ENCODE results near the gene GRIN1. TPM values are rescaled to one million over a fixed set of nuclear protein-coding genes. Genes with fewer than 3 reads are reported as not detected.

The GRIN1 gene
- total RNA-seq, 1 donor from 2014 or later: not detected

DNA sequence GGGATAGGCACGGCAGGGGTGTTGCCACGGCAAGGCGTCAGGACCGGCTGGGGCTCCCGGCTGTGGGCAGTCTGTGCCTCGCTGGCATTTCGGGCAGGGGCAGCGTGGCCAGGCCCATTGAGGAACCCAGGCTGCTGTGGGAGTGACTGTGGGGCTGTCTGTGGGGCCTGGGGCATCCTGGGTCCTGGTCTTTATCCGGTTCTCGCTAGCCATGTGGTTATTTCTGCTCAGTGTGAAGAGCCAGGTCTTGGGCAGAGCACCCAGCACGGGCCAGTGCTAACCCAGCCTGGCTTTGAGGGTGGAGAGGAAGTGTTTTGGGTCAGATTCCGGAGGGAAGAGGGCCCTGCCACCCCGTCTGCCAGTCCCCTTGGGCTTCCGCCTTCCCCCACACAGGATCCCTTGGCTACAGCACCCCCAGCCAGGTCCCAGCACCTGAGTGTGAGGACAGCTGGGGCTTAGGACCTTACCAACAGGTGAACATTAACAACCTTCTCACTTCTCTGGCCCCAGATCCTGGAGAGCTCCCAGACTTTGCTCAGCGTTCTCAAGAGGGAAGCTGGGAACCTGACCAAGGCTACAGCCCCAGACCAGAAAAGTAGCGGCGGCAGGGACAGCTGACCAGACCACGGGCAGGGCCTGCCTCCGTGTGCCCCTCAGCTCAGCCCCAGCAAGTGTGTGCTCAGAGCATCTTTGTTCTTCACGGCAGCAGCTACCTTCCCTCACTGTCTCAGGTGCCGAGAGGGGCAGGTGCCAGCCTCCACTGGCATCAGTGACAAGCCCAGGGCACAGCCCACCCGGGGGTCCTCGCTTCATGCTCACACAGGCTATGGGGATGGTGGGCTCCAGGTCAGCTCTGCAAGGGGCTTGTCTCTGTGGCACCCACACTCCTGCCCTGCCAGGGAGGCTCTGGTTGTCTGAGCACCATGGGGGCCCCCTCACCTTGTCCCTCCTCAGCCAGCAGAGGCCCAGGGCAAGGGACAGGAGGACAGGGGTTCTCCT, 50.6 kb downstream of the GRIN1 start:
- no peak for DNase-seq (ENCODE audit: low spot score)

DNA sequence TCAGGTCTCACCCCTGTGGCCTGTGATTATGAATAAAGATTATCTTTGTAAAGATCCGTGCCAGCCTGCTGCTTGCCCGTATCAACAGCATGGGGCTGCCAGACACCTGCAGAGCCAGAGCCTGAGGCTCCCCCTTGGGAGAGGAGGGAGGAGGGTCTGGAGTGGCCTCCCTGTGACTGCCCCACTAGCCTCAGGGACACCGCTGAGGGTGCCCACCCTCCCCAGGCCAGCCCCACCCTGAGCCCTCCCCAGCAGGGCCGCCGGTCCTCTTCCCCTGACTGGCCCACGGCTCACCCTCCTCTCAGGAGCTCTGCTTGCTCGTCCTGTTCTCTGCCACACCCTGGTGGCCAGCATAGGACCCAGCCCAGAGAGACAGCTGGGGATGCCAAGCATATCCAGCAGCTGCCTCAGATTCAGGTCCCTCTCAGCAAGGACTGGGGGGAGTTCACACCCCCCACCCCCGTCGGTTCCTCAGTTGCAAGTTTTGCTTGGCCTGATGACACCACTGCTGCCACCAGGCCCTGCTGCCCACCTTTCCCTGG, 51.4 kb downstream of the GRIN1 start:
- DNase-seq (ENCODE audit: low spot score): no peak

DNA sequence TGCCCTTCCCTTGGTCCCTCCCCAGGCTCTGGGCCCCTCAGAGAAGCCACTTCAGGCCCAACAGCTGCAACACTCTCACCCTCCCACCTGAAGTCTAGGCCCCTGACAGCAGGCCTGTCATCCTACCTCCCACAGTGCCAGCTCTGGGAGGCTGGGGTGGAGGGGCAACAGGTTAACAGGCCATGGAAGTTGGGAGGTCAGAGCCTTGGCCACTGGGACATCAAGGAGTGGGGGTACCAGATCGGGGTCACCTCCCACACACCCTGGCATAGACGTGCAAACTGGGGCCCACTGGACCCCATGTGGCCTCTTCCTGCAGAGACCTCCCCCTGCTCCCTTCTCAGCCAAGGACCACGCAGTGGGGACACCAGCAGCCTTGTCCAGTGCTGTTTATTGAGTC, 52.3 kb downstream of the GRIN1 start:
- DNase-seq (ENCODE audit: low spot score): no peak

DNA sequence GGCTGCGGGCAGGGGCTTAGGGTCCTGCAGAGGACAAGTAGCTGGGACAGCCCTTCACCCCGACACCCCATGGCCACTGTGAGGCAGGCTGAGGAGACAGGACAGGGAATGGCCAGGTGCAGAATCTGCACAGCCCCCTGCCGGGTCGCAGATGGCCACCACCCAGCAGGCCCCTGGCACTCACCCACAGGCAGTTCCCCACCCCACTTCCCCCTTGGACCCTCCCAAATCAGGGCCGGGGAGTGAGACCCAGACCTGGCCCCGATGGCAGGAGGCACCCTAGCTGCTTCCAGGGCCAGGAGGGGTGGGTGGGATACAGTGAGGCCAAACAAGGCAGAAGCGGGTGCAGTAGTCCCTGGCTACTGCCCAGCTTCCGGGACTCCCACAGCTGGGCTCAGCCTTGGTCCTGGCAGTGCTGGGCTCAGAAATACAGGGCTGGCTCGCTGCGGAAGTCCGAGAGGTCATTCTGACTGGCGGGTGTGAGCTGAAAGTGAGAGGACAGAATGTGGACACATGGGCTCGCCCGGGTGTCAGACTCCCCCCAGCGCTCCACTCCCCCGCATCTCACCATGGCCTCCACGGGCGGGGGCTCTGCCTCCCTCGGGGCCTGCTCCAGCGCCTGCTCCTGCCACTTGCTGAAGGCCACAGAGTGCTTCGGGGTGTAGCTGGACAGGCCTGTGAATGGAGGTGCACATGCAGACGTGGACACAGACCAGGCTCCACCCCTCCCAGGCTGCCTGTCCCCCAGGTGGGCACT, 52.9 kb downstream of the GRIN1 start:
- no peak for DNase-seq (ENCODE audit: low spot score)

GRCh38 chr9:137192448-137192780, 53.5 kb downstream of the GRIN1 start:
- DNase-seq (ENCODE audit: low spot score): no peak

DNA sequence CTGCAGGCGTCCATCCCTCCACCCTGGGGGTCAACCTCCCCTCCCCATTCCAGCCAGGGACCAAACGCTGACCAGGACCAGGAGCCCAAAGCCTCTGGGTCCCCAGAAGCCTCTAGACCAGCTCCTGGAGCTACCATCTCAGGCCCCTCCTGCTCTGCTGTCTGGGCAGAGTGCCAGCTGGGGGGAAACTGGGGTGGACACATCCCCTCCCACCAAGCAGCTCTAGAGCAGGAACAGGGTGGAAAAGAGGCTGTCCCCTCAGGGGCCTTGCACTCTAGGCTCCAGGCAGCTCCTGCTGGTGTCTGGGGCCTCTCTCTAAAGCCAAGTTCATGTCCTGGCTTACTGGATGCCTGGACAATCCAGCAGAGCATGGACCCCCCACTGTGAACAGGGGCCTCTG, 53.9 kb downstream of the GRIN1 start:
- no peak for DNase-seq (ENCODE audit: low spot score)

DNA sequence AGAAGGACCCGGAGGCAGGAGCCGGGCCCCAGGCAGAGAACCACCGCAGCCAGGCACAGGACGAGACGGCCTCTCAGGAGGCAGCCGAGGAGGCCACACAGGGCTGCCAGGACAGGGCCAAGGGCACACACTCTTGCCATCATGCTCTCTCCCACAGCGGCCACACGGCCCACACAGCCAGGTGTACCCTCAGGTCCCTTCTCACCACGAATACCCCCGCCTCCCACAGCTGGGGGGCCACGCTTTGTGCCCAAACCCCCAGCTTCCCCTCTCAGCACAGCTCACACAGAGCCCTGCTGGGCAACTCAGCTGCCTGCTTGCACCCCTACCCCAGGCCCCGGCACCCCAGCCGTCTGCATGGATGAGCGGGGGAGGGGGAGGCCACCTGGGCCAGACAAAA, 54.8 kb downstream of the GRIN1 start:
- DNase-seq (ENCODE audit: low spot score): no peak

GRCh38 chr9:137194388-137194787, 55.4 kb downstream of the GRIN1 start:
- no peak for DNase-seq (ENCODE audit: low spot score)

DNA sequence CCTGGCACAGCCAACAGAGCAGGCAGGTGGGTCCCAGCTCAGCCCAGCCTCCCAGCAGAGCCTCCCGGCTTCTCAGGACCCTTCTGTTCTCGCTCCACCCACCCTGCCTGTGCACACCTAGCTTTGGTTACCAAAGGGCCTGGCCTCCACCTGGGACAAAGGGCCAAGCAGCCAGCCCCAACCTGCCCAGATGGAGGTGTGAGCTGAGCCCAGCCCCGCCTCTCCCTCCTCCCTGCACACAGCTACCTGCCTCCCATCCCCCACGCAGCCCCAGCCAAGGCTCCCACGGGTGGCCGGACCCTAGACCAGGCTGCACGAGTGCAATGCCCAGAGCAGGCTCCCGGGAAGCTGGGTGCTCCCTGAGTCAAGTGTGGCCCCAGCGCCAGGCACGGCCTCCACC, 56.0 kb downstream of the GRIN1 start:
- DNase-seq (ENCODE audit: low spot score): no peak

DNA sequence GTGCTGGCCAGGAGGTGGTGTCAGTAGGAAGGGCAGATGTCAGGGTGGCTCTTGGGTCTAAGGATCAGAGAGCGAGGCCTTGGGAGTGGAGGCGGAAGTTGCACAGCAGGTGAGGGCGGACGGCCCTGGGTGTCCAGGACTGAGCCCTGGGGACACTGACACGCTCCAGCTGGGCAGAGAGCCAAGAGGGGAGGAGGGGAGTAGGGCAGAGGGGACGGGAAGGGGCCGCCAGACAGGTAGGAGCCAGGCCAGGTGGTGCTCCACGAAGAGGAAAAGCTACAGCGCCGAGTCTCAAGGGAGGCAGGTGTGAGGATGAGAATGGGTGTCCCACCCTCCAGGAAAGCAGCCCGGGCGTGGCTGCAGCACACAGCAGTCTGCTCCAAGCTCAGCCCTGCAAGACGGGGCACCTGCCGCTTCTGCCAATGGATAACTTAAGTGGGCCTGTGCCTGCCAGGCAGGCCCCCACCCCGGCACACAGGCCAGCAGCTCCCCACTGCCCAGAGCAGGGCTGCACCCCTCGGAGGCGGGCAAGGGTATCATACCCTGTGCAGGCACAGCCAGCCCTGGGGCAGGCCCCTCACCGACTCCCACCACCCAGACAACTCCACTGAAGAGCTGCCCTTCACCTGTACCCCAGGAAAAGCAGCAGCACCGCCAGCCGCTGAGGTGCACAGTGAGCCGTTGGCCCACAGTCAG, 56.7 kb downstream of the GRIN1 start:
- no peak for DNase-seq (ENCODE audit: low spot score)

DNA sequence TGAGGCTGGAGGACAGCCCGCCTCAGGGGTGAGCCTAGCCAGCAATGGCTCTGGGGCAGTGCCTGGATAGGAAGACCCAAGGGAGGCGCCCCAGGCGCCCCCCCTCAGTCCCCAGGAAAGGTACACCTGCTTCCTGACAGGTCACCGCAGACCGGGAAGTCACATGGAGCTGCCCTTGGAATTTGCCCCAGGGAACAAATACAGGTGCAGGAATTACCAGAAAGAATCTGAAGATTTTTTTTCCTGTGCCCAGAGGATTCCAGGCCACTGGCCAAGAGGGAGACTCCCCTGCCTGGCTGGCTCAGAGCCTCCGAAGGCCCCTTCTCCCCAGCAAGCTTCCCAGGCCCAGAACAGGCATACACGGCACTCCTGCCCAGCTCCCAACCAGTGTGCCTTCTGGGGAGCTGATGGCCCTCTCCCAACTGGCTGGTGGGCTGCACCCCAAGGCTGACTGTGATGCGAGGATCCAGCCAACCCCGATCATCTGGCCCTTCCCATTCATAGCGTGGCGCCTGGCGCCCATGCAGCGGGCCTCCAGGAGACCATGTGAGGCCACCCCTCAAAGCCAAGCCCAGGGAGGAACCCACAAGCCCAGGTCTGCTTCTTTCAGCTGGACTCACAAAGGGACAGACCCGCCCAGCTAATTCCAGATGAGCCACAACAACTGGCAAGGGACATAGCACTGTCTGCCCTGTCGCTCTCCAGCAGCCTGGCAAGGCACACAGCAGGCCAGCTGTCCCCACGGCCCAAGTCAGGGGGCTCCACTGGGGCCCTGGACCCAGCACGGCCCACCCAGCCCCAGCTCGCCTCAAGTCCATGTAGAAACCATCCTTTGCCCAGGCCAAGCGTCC, 59.3 kb downstream of the GRIN1 start:
- no peak for DNase-seq (ENCODE audit: low spot score)

DNA sequence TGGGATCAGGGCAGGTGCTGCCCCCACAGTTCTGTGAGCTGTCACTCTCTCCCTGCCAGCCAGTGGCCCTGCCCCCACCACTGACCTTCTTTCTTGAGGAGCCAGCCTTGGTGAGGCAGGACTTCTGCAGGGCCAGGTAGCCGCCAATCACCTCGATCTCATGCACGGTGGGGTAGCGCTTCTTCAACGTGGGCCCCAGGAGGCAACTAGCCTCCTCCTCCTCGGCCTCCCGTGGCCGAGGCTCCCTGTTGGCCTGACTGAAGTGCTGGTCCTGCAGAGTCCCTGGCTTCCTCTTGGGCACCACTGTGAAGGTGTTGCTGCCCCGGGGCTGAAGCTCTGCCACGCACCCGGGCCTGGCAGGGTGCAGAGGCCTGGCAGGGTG, 59.9 kb downstream of the GRIN1 start:
- no peak for DNase-seq (ENCODE audit: low spot score)

DNA sequence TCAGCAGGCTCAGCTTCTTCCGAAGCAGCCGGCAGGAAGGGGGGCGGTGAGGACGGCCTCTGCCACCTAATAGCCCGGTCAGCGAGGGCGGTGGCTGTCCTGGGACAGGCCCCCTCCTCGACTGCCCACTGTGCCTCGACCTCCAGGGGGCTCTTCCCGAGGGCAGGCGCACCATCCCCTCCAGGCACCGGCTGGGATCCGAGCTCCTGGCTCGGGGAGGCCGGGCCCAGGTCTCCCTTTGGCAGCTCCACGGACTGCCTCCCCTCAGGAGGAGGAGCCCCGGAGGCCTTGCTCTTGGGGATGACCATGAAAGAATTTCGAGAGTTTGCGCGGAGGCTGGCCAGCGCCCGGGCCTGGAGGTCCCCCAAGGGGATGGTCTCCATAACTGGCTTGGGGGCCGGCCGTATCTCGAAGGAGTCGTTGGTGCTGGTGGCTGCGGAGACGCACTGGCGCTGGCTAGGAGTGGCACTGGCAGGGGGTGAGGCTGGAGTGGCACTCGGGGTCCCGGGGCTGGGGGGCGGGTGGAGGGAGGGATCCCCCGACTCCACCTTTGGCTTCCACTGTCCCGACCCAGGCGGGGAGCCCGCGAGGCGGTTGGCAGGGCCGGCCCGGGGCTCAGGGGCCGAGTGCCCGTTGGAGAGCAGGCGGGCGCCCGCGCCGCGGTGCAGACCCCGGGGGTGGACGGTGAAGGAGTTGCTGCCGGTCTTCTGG, 60.6 kb downstream of the GRIN1 start:
- no peak for DNase-seq (ENCODE audit: low spot score)

- peak; percentile 99 for DNase-seq (ENCODE audit: low spot score)
Observed at GRCh38 chr9:137200311-137201204, 61.6 kb downstream of the GRIN1 start, which contains the start of gene TPRN. Gene TPRN, minus strand, starts transcription at chr9:137200741. Its CDS starts 30 bp downstream, at chr9:137200711.

DNA sequence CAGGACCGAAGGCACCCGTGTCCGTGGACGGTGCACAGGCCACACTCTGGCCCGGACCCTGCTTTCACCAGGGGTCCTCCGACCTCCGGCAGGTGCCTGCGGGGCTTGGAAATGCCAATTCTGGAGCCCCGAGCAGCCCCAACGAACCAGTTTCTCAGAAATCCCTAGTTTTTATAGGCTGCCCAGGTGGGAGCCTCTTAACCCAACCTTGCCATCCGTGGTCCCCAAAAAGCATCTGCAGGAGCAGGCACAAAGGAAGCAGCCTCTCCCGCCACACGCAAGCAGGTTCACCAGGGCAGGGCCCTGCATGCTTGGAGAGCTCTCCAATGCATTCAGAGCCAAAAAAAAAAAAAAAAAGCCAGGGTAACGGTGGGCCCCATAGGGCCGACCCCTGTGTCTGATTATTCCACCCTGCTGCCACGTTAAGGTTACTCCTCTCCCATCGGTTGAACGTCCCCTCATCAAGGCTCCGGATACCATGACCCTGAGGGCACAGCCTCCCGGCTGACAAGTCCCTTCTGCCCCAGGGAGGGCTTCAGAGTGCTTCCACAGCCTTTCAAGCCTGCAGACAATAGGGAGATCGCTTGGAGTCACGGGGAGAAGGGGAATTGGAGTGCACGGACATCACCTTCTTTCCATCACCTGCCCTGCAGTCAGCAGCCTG, 62.4 kb downstream of the GRIN1 start:
- DNase-seq (ENCODE audit: low spot score): no peak

GRCh38 chr9:137202966-137203365, 64.0 kb downstream of the GRIN1 start:
- DNase-seq (ENCODE audit: low spot score): no peak

DNA sequence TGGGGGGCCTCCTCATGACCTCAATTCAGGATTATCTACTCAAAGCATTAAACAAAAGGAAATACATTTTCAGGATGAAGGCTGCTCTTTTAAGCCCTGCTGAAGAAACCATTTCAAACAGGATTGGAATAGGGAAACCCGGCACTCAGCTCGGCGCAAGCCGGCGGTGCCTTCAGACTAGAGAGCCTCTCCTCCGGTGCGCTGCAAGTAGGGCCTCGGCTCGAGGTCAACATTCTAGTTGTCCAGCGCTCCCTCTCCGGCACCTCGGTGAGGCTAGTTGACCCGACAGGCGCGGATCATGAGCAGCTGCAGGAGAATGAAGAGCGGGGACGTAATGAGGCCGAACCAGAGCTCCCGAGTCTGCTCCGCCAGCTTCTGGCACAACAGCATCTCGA, 65.8 kb downstream of the GRIN1 start:
- no peak for DNase-seq (ENCODE audit: low spot score)

Measured in mesenteric fat pad (tissue), 1 donor.